B cell (primary cell): ENCODE results near the gene AGR2. TPM values are rescaled to one million over a fixed set of nuclear protein-coding genes. Genes with fewer than 3 reads are reported as not detected.

Experiments
- ATAC-seq: fragments of 200-7000 bp; cut with Tn5 transposase; one replicate; pipeline ENCODE4 v1.10.0; 2021; ENCODE audit warnings: low read depth, mild to moderate bottlenecking, moderate number of reproducible peaks, moderate library complexity
- CTCF ChIA-PET: fragments of 350-600 bp; sonication (Branson Sonifier 250); formaldehyde crosslinking; loops from one replicate; lab custom pipeline; 2021; ENCODE audit warnings: antibody characterized with exemption, inconsistent platforms; lab: Charles Lee
- POLR2A ChIA-PET: fragments of 350-600 bp; sonication (Branson Sonifier 250); formaldehyde crosslinking; loops from one replicate; lab custom pipeline; 2021; ENCODE audit warnings: antibody characterized with exemption; lab: Charles Lee
- DNase-seq: peaks from one replicate; pipeline ENCODE4 v3.0.0; 2013
- H2AFZ ChIP-seq: 2 replicates; pipeline ENCODE4 v1.6.1; 2012; ENCODE audit warnings: mild to moderate bottlenecking, low read depth, low read length; ENCODE audit not compliant: insufficient read depth, poor library complexity, severe bottlenecking
- H3K27ac ChIP-seq, 2 donors: 1 replicate in 1 of 2; 2 replicates in 1 of 2; pipeline ENCODE4 v1.5.1; 2012 to 2013; ENCODE audit warnings: low read length in 2 of 2, mild to moderate bottlenecking in 2 of 2, moderate library complexity in 1 of 2
- H3K27me3 ChIP-seq, 4 experiments: fragments of 200-600 bp in 1 of 4; sonication (generic) in 1 of 4; replicated peaks in 1 of 4; 1 replicate in 2 of 4; 2 replicates in 2 of 4; pipeline versions ENCODE4 v1.6.1 to v1.7.0; 2013 to 2016; ENCODE audit warnings: low read length in 3 of 4, mild to moderate bottlenecking in 2 of 4, mixed read lengths in 1 of 4, moderate library complexity in 1 of 4; ENCODE audit not compliant: insufficient read depth in 4 of 4, control insufficient read depth in 3 of 4; ENCODE audit errors: control extremely low read depth in 1 of 4
- H3K36me3 ChIP-seq, 2 experiments: replicated peaks in 1 of 2; 1 replicate in 1 of 2; 2 replicates in 1 of 2; pipeline versions ENCODE4 v1.6.1 to v1.7.1; 2013; ENCODE audit warnings: low read length in 1 of 2; ENCODE audit not compliant: insufficient read depth in 2 of 2, control insufficient read depth in 1 of 2; ENCODE audit errors: control extremely low read depth in 1 of 2, extremely low read depth in 1 of 2
- H3K4me1 ChIP-seq, 2 donors: fragments of 200-600 bp in 1 of 2; sonication (generic) in 1 of 2; 1 replicate in 1 of 2; 2 replicates in 1 of 2; pipeline versions ENCODE4 v1.5.1 to v1.6.1; 2013 to 2017; ENCODE audit warnings: low read length in 2 of 2; ENCODE audit not compliant: control insufficient read depth in 2 of 2, insufficient read depth in 2 of 2
- H3K4me2 ChIP-seq: replicated peaks from 2 replicates; pipeline ENCODE3; 2012; ENCODE audit warnings: mild to moderate bottlenecking, low read depth, low read length; ENCODE audit not compliant: poor library complexity, severe bottlenecking
- H3K4me3 ChIP-seq, 5 experiments: fragments of 200-600 bp in 1 of 5; sonication (generic) in 1 of 5; 1 replicate in 3 of 5; 2 replicates in 2 of 5; pipeline versions ENCODE4 v1.5.1 to v1.7.0; 2011 to 2016; ENCODE audit warnings: low read length in 4 of 5, mild to moderate bottlenecking in 4 of 5, low read depth in 2 of 5, control low read depth in 1 of 5, moderate library complexity in 1 of 5; ENCODE audit not compliant: insufficient read depth in 1 of 5; ENCODE audit errors: control extremely low read depth in 1 of 5, extremely low read depth in 1 of 5
- H3K79me2 ChIP-seq: fragments of 200-600 bp; sonication (generic); one replicate; pipeline ENCODE4 v1.6.0; 2016; ENCODE audit warnings: low read length; ENCODE audit not compliant: control insufficient read depth, insufficient read depth
- H3K9ac ChIP-seq: fragments of 200-600 bp; sonication (generic); 2 replicates; pipeline ENCODE4 v1.6.1; 2017; ENCODE audit warnings: mild to moderate bottlenecking, low read length, moderate library complexity
- H3K9me3 ChIP-seq, 3 donors: one replicate each; pipeline versions ENCODE4 v1.6.1 to v1.7.1; 2013; ENCODE audit warnings: low read length in 2 of 3; ENCODE audit not compliant: control insufficient read depth in 2 of 3, insufficient read depth in 1 of 3; ENCODE audit errors: control extremely low read depth in 1 of 3
- H4K20me1 ChIP-seq: 2 replicates; pipeline ENCODE4 v1.6.0; 2012; ENCODE audit warnings: mild to moderate bottlenecking, low read length; ENCODE audit not compliant: insufficient read depth, control insufficient read depth, poor library complexity, severe bottlenecking
- H3K27ac Mint-ChIP-seq: one replicate; pipeline ENCODE4 v1.8.0; 2021; ENCODE audit warnings: mixed read lengths
- H3K27me3 Mint-ChIP-seq: one replicate; pipeline ENCODE4 v1.8.0; 2021; ENCODE audit warnings: mixed read lengths
- H3K4me1 Mint-ChIP-seq: one replicate; pipeline ENCODE4 v1.8.0; 2021; ENCODE audit warnings: mixed read lengths
- H3K4me3 Mint-ChIP-seq: one replicate; pipeline ENCODE4 v1.8.0; 2021; ENCODE audit warnings: mixed read lengths
- H3K9me3 Mint-ChIP-seq: one replicate; pipeline ENCODE4 v1.8.0; 2022; ENCODE audit warnings: mixed read lengths; ENCODE audit not compliant: insufficient read depth
- EZH2 ChIP-seq: IDR thresholded peaks from 2 replicates; pipeline ENCODE4 v1.6.1; 2012; ENCODE audit warnings: borderline replicate concordance, low read depth, mild to moderate bottlenecking, moderate library complexity, low read length; ENCODE audit not compliant: insufficient read depth, poor library complexity, severe bottlenecking
- WGBS: methylation state at CpG from one replicate; pipeline ENCODE4 v1.1.5; 2013; ENCODE audit warnings: missing lambda C conversion rate; ENCODE audit not compliant: insufficient coverage; 5-methylcytosine and 5-hydroxymethylcytosine counted together
- intact Hi-C: fragments of 100-400 bp; cut with micrococcal nuclease; formaldehyde crosslinking; loops from one replicate; pipeline ENCODE4 v1.10.0; 2022
- polyA plus RNA-seq: library from polyadenylated mRNA; depleted of rRNA; stranded (reverse); fragments of >200 nt; gene quantifications from 2 replicates; pipeline ENCODE4 v1.2.3, GENCODE V29; 2012
- total RNA-seq, 2 donors: library from RNA; stranded (reverse); fragments of 120-200 nt in 1 of 2; gene quantifications; 1 replicate in 1 of 2; 2 replicates in 1 of 2; pipeline versions ENCODE4 v1.2.3 to v1.2.4, GENCODE V29; 2013 to 2022
- TF ChIP-seq, protein P1 (sequence below): fragments of 200-600 bp; IDR thresholded peaks from one replicate; pipeline ENCODE4 v1.8.0; 2022; ENCODE audit warnings: antibody characterized with exemption, mild to moderate bottlenecking

Gene AGR2
- total and polyA plus RNA-seq, 2 donors (not counting 1 experiment from before 2014, with no cell fraction given): not detected

DNA sequence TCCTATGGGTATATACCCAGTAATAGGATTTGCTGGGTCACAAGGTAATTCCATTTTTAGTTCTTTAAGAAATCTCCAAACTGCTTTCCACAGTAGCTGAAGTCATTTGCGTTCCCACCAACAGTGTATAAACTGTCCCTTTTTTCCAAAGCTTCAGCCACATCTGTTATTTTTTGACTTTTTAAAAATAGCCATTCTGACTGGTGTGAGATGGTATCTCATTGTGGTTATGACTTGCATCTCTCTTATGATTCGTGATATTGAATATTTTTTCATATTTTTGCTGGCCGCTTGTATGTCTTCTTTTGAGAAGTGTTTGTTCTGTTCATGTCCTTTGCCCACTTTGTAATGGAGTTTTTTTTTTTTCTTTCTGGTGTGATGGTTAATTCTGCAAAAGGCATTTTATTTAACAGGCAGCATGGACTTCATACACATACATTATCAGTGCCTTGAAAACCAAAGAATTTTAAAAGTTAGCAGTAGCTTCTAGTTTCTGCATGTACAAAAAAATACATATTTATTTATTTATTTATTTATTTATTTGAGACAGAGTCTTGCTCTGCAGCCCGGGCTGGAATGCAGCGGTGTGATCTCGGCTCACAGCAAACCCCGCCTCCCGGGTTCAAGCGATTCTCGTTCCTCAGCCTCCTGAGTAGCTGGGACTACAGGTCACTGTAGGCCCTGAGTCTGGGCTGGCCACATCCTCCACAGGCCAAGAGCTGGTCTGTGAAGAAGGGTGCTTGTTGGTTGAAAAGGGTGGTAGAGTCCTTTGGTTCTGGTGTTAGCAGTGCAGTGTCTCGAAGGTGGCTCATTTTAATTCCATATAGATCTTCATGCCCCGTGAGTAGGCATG lies 44.7 kb upstream of the AGR2 start:
- Mint-ChIP-seq H3K4me3 (no peak overlapping the region), H3K27ac (no peak overlapping the region), H3K9me3 (no peaks in the 10 kb centered on the region), H3K4me1 (peaks cover 14% of the 10 kb centered on the region), H3K27me3 (no peaks in the 10 kb centered on the region)
- intact Hi-C loops: loop anchor here (2.0 kb wide), 1 partner anchor 49 kb away; no protein-coding TSS in a partner anchor
- no peaks in the 10 kb centered on the region for H3K27me3 ChIP-seq
- H3K9ac ChIP-seq: no peak overlapping the region
- no peaks in the 10 kb centered on the region for H3K79me2 ChIP-seq
- ATAC-seq (no peak), DNase-seq (no peak)
- H3K27ac ChIP-seq: no peak overlapping the region
- POLR2A ChIA-PET: no interaction called here
- no peaks in the 10 kb centered on the region for H3K36me3 ChIP-seq
- no peaks in the 10 kb centered on the region for H3K9me3 ChIP-seq
- no peak overlapping the region for H2AFZ ChIP-seq
- CTCF ChIA-PET: no interaction called here
- WGBS: 95% methylated on average over 7 of the region's 12 CpGs
- H4K20me1 ChIP-seq: no peaks in the 10 kb centered on the region
- TF ChIP-seq, protein P1, sequence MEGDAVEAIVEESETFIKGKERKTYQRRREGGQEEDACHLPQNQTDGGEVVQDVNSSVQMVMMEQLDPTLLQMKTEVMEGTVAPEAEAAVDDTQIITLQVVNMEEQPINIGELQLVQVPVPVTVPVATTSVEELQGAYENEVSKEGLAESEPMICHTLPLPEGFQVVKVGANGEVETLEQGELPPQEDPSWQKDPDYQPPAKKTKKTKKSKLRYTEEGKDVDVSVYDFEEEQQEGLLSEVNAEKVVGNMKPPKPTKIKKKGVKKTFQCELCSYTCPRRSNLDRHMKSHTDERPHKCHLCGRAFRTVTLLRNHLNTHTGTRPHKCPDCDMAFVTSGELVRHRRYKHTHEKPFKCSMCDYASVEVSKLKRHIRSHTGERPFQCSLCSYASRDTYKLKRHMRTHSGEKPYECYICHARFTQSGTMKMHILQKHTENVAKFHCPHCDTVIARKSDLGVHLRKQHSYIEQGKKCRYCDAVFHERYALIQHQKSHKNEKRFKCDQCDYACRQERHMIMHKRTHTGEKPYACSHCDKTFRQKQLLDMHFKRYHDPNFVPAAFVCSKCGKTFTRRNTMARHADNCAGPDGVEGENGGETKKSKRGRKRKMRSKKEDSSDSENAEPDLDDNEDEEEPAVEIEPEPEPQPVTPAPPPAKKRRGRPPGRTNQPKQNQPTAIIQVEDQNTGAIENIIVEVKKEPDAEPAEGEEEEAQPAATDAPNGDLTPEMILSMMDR: no peak
- TF ChIP-seq EZH2: no peak
- H3K4me1 ChIP-seq: peaks cover 10 to 13% of the 10 kb centered on the region in 2 donors
- no peak overlapping the region for H3K4me3 ChIP-seq
- H3K4me2 ChIP-seq: no peak overlapping the region

DNA sequence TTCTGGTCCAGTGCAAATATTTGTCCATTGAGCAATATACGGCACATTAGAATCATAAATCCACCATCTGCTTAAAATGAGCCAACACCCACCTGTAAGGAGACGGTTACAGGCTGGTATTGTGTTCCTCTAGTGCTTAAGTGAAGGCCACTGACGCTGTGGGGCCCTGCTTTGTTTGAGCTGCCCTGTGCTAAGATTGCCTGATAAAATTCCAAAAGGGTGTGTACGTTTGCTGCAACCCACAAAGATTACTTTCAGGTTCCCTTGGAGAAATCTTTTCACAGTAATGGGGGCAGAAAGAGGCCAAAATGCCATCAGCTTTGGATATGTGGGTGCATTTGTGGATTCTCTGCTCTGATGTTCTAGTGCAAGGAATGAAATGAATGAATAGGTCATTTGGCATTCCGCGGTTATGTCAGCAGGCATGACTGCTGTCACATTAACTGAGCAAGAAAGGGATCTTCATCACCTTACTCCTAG lies 42.6 kb upstream of the AGR2 start:
- intact Hi-C loops: no loop called here
- Histone ChIP-seq H3K36me3 (no peaks in the 10 kb centered on the region), H3K4me3 (no peak overlapping the region), H3K79me2 (no peaks in the 10 kb centered on the region), H3K9me3 (no peaks in the 10 kb centered on the region), H3K9ac (no peak overlapping the region), H3K4me2 (no peak overlapping the region), H3K27ac (no peak overlapping the region), H2AFZ (no peak overlapping the region), H4K20me1 (no peaks in the 10 kb centered on the region), H3K27me3 (no peaks in the 10 kb centered on the region), H3K4me1 (peaks cover 10 to 11% of the 10 kb centered on the region in 2 donors)
- Mint-ChIP-seq H3K27me3 (no peaks in the 10 kb centered on the region), H3K4me1 (peaks cover 13% of the 10 kb centered on the region), H3K9me3 (no peaks in the 10 kb centered on the region), H3K27ac (no peak overlapping the region), H3K4me3 (no peak overlapping the region)
- no peak for TF ChIP-seq EZH2
- TF ChIP-seq, protein P1: no peak
- WGBS: 67% methylated on average over 3 of the region's 6 CpGs
- DNase-seq: no peak
- no peak for ATAC-seq
- CTCF ChIA-PET: no interaction called here
- POLR2A ChIA-PET: no interaction called here
